HEK293 (cell line): Measurements from ENCODE around the gene COL8A1.

Source experiments
- CTCF ChIA-PET: fragments of 350-600 bp; formaldehyde crosslinking; extraction: SDS; loops from one replicate; lab custom pipeline; 2021; ENCODE audit warnings: antibody characterized with exemption; lab: Yijun Ruan, JAX
- POLR2A ChIA-PET: fragments of 300-600 bp; formaldehyde crosslinking; extraction: SDS; loops from one replicate; lab custom pipeline; 2020; ENCODE audit warnings: antibody characterized with exemption, inconsistent platforms; lab: Yijun Ruan, JAX
- H3K27ac ChIP-seq: fragments of 200-500 bp; sonication (Bioruptor generic); 2 replicates; pipeline ENCODE4 v1.5.1; 2014; ENCODE audit warnings: low read depth, low read length, control low read depth, inconsistent platforms; ENCODE audit errors: extremely low read depth
- H3K36me3 ChIP-seq, 2 experiments: fragments of 200-500 bp in 1 of 2; sonication (Bioruptor generic) in 1 of 2; 1 replicate in 1 of 2; 2 replicates in 1 of 2; pipeline ENCODE4 v1.5.1; 2014 to 2017; ENCODE audit warnings: inconsistent platforms in 2 of 2, low read length in 2 of 2; ENCODE audit not compliant: control insufficient read depth in 2 of 2, insufficient read depth in 1 of 2
- H3K4me1 ChIP-seq: fragments of 200-500 bp; sonication (Bioruptor generic); 2 replicates; pipeline ENCODE4 v1.5.1; 2014; ENCODE audit warnings: mild to moderate bottlenecking, low read length, inconsistent platforms; ENCODE audit not compliant: control insufficient read depth, insufficient read depth
- H3K4me3 ChIP-seq: 2 replicates; pipeline ENCODE4 v1.5.1; 2011; ENCODE audit warnings: low read depth, mild to moderate bottlenecking, control low read depth, low read length, moderate library complexity
- H3K9me3 ChIP-seq: fragments of 200-500 bp; sonication (Bioruptor generic); 2 replicates; pipeline ENCODE4 v1.5.1; 2014; ENCODE audit warnings: low read depth, low read length, inconsistent platforms; ENCODE audit not compliant: control insufficient read depth, insufficient read depth
- FEZF1 ChIP-seq: fragments of 450-650 bp; formaldehyde crosslinking; IDR thresholded peaks from 2 replicates; pipeline ENCODE4 v1.5.1; 2016; ENCODE audit warnings: missing biosample characterization, missing genetic modification characterization
- KLF7 ChIP-seq: fragments of 450-650 bp; formaldehyde crosslinking; IDR thresholded peaks from 2 replicates; pipeline ENCODE4 v1.5.1; 2016; ENCODE audit warnings: missing biosample characterization, missing genetic modification characterization, borderline replicate concordance
- OSR2 ChIP-seq: fragments of 450-650 bp; formaldehyde crosslinking; IDR thresholded peaks from 2 replicates; pipeline ENCODE4 v1.5.1; 2016; ENCODE audit warnings: missing biosample characterization, missing genetic modification characterization
- ZNF132 ChIP-seq: fragments of 450-650 bp; formaldehyde crosslinking; IDR thresholded peaks from 2 replicates; pipeline ENCODE4 v1.5.1; 2017; ENCODE audit warnings: missing biosample characterization, missing genetic modification characterization, borderline replicate concordance
- ZNF426 ChIP-seq: fragments of 450-650 bp; formaldehyde crosslinking; IDR thresholded peaks from 2 replicates; pipeline ENCODE4 v1.5.1; 2017; ENCODE audit warnings: missing biosample characterization, missing genetic modification characterization, mild to moderate bottlenecking, inconsistent platforms, moderate library complexity
- ZNF433 ChIP-seq: fragments of 450-650 bp; formaldehyde crosslinking; IDR thresholded peaks from 2 replicates; pipeline ENCODE4 v1.5.1; 2016; ENCODE audit warnings: missing biosample characterization, missing genetic modification characterization, low read depth
- ZNF837 ChIP-seq: fragments of 450-650 bp; formaldehyde crosslinking; IDR thresholded peaks from 2 replicates; pipeline ENCODE4 v1.5.1; 2016; ENCODE audit warnings: missing biosample characterization, missing genetic modification characterization
- TF ChIP-seq, protein P1 (sequence below): fragments of 450-650 bp; IDR thresholded peaks from 2 replicates; pipeline ENCODE4 v1.5.1; 2018; ENCODE audit warnings: missing biosample characterization, missing genetic modification characterization
- TF ChIP-seq, protein P2 (sequence below): fragments of 450-650 bp; formaldehyde crosslinking; IDR thresholded peaks from 2 replicates; pipeline ENCODE4 v1.5.1; 2016; ENCODE audit warnings: missing biosample characterization, missing genetic modification characterization

COL8A1 gene

DNA sequence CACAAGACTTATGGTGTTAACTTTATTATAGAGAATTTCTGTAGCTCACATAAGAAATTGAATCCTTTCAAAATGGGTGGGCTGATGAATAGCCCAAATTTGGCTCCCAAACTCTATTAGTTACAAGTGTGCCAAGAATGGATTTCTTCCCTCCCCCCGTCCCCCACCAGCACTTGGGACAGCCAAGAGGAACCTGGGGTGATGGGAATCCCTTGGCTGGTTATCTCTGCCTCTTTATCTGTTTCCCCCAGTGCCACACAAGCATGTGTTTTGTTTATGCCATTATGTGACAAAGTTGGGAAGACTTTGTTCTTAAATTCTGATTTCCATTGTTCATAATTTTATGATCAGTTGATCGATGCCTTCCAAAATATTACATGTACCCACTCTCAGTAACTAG is 207.6 kb downstream of the COL8A1 start:
- H3K4me3 ChIP-seq, result no peak overlapping the region
- no peaks in the 10 kb centered on the region for H3K36me3 ChIP-seq
- no peaks in the 10 kb centered on the region for H3K4me1 ChIP-seq
- H3K9me3 ChIP-seq, result no peaks in the 10 kb centered on the region
- ChIA-PET CTCF (interaction anchor here (1.3 kb wide), 2 partner anchors 8 to 58 kb away, joined by 3 to 4 read pairs; no protein-coding TSS in a partner anchor), POLR2A (no interaction called here)
- no peak overlapping the region for H3K27ac ChIP-seq
- TF ChIP-seq, protein P1, sequence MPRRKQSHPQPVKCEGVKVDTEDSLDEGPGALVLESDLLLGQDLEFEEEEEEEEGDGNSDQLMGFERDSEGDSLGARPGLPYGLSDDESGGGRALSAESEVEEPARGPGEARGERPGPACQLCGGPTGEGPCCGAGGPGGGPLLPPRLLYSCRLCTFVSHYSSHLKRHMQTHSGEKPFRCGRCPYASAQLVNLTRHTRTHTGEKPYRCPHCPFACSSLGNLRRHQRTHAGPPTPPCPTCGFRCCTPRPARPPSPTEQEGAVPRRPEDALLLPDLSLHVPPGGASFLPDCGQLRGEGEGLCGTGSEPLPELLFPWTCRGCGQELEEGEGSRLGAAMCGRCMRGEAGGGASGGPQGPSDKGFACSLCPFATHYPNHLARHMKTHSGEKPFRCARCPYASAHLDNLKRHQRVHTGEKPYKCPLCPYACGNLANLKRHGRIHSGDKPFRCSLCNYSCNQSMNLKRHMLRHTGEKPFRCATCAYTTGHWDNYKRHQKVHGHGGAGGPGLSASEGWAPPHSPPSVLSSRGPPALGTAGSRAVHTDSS (tag by site-specific recombination), result no peak
- TF ChIP-seq, protein P2, sequence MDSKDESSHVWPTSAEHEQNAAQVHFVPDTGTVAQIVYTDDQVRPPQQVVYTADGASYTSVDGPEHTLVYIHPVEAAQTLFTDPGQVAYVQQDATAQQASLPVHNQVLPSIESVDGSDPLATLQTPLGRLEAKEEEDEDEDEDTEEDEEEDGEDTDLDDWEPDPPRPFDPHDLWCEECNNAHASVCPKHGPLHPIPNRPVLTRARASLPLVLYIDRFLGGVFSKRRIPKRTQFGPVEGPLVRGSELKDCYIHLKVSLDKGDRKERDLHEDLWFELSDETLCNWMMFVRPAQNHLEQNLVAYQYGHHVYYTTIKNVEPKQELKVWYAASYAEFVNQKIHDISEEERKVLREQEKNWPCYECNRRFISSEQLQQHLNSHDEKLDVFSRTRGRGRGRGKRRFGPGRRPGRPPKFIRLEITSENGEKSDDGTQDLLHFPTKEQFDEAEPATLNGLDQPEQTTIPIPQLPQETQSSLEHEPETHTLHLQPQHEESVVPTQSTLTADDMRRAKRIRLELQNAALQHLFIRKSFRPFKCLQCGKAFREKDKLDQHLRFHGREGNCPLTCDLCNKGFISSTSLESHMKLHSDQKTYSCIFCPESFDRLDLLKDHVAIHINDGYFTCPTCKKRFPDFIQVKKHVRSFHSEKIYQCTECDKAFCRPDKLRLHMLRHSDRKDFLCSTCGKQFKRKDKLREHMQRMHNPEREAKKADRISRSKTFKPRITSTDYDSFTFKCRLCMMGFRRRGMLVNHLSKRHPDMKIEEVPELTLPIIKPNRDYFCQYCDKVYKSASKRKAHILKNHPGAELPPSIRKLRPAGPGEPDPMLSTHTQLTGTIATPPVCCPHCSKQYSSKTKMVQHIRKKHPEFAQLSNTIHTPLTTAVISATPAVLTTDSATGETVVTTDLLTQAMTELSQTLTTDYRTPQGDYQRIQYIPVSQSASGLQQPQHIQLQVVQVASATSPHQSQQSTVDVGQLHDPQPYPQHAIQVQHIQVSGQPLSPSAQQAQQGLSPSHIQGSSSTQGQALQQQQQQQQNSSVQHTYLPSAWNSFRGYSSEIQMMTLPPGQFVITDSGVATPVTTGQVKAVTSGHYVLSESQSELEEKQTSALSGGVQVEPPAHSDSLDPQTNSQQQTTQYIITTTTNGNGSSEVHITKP (tag by site-specific recombination), result peak; percentile 35
- TF ChIP-seq FEZF1 (tag by site-specific recombination) (no peak), ZNF433 (no peak)
- TF ChIP-seq, all 188 proteins: peak for 1

DNA sequence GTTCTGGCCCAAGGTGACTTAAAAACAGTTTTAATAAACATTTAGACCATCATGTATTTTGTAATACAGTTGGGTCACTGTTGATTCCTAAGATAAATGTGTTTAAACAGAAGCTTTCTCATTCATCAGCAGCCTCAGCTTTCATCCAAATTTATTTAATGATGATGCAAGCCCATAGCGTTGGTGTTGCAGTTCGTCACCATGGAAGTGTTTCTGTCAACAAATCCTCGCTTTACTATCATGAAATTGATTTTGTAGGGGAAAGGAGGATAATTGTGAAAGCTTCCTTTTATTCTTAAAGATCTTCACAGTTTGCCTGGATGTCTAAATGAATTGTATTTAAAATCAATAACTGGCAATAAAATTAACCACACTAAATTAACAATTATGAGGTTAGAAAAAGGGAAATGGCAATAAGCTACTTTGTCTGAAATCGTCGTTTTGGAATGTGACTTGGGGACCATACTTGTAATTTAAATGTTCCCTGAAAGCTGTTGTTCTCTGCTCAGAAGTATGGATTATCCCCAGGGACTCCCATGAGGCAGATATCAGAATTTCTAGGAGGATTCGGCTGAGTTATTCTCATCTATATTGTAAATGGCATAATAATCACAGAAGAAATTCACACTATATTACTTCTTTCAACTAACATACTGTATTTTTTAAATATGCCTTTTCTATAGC is 208.2 kb downstream of the COL8A1 start:
- Histone ChIP-seq H3K27ac (no peak overlapping the region), H3K36me3 (no peaks in the 10 kb centered on the region), H3K4me3 (no peak overlapping the region), H3K9me3 (no peaks in the 10 kb centered on the region), H3K4me1 (no peaks in the 10 kb centered on the region)
- TF ChIP-seq OSR2 (tag by site-specific recombination), result peak; percentile 43; the same call in 1 of the 2 replicates
- no peak for TF ChIP-seq ZNF132 (tag by site-specific recombination)
- CTCF ChIA-PET, result interaction anchor here (0.5 to 1.3 kb wide), 5 partner anchors 9 to 408 kb away, joined by 3 to 5 read pairs (median 4); no protein-coding TSS in a partner anchor
- POLR2A ChIA-PET, result no interaction called here

DNA sequence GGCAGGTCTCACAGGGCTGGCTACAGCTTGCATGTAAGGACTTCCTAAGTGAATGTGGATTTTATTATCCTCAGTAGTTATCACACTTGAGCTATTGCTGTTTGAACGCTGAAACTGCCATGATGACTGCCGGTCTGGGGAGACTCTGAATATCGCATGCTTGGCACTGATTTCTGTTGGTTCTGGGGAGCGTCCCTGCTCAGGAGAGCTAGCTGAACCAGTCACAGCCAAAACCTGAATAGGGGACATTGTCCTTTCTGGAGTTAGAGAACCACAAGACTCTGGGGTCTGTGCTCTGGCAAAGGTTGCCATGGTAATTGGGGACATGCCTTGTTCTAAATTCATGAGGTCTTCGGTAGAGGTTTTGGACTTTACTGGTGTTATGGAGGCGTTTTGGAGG is 210.0 kb downstream of the COL8A1 start:
- H3K4me1 ChIP-seq, result no peaks in the 10 kb centered on the region
- no peaks in the 10 kb centered on the region for H3K9me3 ChIP-seq
- H3K27ac ChIP-seq, result no peak overlapping the region
- H3K36me3 ChIP-seq, result no peaks in the 10 kb centered on the region
- ChIA-PET POLR2A (no interaction called here), CTCF (no interaction called here)
- no peak for TF ChIP-seq KLF7 (tag by site-specific recombination)
- no peak for TF ChIP-seq ZNF426 (tag by site-specific recombination)
- TF ChIP-seq ZNF837 (tag by site-specific recombination), result no peak
- TF ChIP-seq, all 188 proteins: peak for 0
- H3K4me3 ChIP-seq, result no peak overlapping the region
